Left lung (tissue), 10 donors: ENCODE measurements around the gene MOCS3. TPM values are rescaled to one million over a fixed set of nuclear protein-coding genes. Genes with fewer than 3 reads are reported as not detected.

Source experiments
- ATAC-seq: fragments of 200-7000 bp; cut with Tn5 transposase; one replicate; pipeline ENCODE4 v1.9.1; 2020; ENCODE audit warnings: moderate library complexity
- DNase-seq, 4 donors: peaks; one replicate each; pipeline ENCODE4 v3.0.0-alpha.2; 2013 to 2020
- H3K27ac ChIP-seq, 2 donors: fragments of 200-600 bp; sonication (generic) in 1 of 2; one replicate each; pipeline versions ENCODE4 v1.5.0 to v1.8.0; 2020 to 2021
- H3K27me3 ChIP-seq, 2 donors: fragments of 200-600 bp; sonication (generic) in 1 of 2; one replicate each; pipeline versions ENCODE4 v1.5.0 to v1.8.0; 2020 to 2021
- H3K36me3 ChIP-seq, 2 donors: fragments of 200-600 bp; sonication (generic) in 1 of 2; one replicate each; pipeline versions ENCODE4 v1.5.0 to v1.8.0; 2020 to 2021
- H3K4me1 ChIP-seq, 2 donors: fragments of 200-600 bp; one replicate each; pipeline ENCODE4 v1.8.0; 2021
- H3K4me3 ChIP-seq, 2 donors: fragments of 200-600 bp; sonication (generic) in 1 of 2; one replicate each; pipeline versions ENCODE4 v1.5.0 to v1.8.0; 2020 to 2021; ENCODE audit warnings: mild to moderate bottlenecking in 1 of 2
- H3K9me3 ChIP-seq, 2 donors: fragments of 200-600 bp; sonication (generic) in 1 of 2; one replicate each; pipeline versions ENCODE4 v1.5.0 to v1.8.0; 2020 to 2021
- CTCF ChIP-seq, 2 donors: fragments of 200-600 bp; sonication (generic) in 1 of 2; IDR thresholded peaks; one replicate each; pipeline versions ENCODE4 v1.5.0 to v1.8.0; 2021; ENCODE audit warnings: antibody characterized with exemption in 2 of 2
- intact Hi-C, 2 donors: fragments of 100-400 bp; cut with DNase I; formaldehyde crosslinking; loops; one replicate each; pipeline versions ENCODE4 v1.11.2 to v1.14.2; 2022
- polyA plus RNA-seq, 6 donors: library from polyadenylated mRNA; unstranded; fragments of 120-200 nt; gene quantifications; one replicate each; pipeline ENCODE4 v1.2.1, GENCODE V29; 2013; ENCODE audit not compliant: insufficient read length in 6 of 6
- total RNA-seq, 2 donors: library from RNA; stranded (reverse); fragmentation: NEBNext Ultra II Directional; extraction: Animal tissue kit (Norgen Biotek cat#: 25700); gene quantifications; one replicate each; pipeline ENCODE4 v1.2.1, GENCODE V29; 2021
- donor health status: DM: no; HTN: yes; CAD: no.
- donor health status: DM: no; HTN: no; CAD: no.

Gene MOCS3
- total and polyA plus RNA-seq, 8 donors: 3.1 to 4.2 (median 3.7) TPM

GRCh38 chr20:51010043-51010365, 51.4 kb downstream of the MOCS3 start:
- no peak overlapping the region for H3K27ac ChIP-seq
- no peaks in the 10 kb centered on the region for H3K36me3 ChIP-seq
- TF ChIP-seq CTCF (IDR thresholded peaks at IDR 0.05): no peak
- intact Hi-C loops: no loop called here
- no peaks in the 10 kb centered on the region for H3K4me1 ChIP-seq
- ATAC-seq: no peak
- no peak overlapping the region for H3K4me3 ChIP-seq
- DNase-seq: no peak
- no peaks in the 10 kb centered on the region for H3K9me3 ChIP-seq
- H3K27me3 ChIP-seq: peaks cover 0 to 60% of the 10 kb centered on the region in 2 donors

GRCh38 chr20:51010932-51011331, 52.3 kb downstream of the MOCS3 start:
- Histone ChIP-seq H3K4me3 (no peak overlapping the region), H3K4me1 (no peaks in the 10 kb centered on the region), H3K27ac (no peak overlapping the region), H3K36me3 (no peaks in the 10 kb centered on the region), H3K9me3 (no peaks in the 10 kb centered on the region), H3K27me3 (peaks cover 0 to 64% of the 10 kb centered on the region in 2 donors)
- TF ChIP-seq CTCF (IDR thresholded peaks at IDR 0.05): no peak
- intact Hi-C loops: no loop called here
- ATAC-seq (no peak), DNase-seq (no peak)

GRCh38 chr20:51011479-51011878, 52.9 kb downstream of the MOCS3 start:
- H3K4me3 ChIP-seq: no peak overlapping the region
- H3K9me3 ChIP-seq: no peaks in the 10 kb centered on the region

GRCh38 chr20:51012357-51012756, 53.7 kb downstream of the MOCS3 start:
- no peaks in the 10 kb centered on the region for H3K4me1 ChIP-seq
- no peak overlapping the region for H3K27ac ChIP-seq
- no peak for TF ChIP-seq CTCF (IDR thresholded peaks at IDR 0.05)
- no peak overlapping the region for H3K4me3 ChIP-seq
- ATAC-seq (no peak), DNase-seq (no peak)
- no peaks in the 10 kb centered on the region for H3K9me3 ChIP-seq
- intact Hi-C loops: no loop called here
- H3K36me3 ChIP-seq: no peaks in the 10 kb centered on the region
- peaks cover 0 to 69% of the 10 kb centered on the region in 2 donors for H3K27me3 ChIP-seq

More at GRCh38 chr20:51011479-51011878, 52.9 kb downstream of the MOCS3 start:
- Histone ChIP-seq H3K36me3 (no peaks in the 10 kb centered on the region), H3K27ac (no peak overlapping the region), H3K4me1 (no peaks in the 10 kb centered on the region), H3K27me3 (peaks cover 0 to 69% of the 10 kb centered on the region in 2 donors)
- no peak for TF ChIP-seq CTCF (IDR thresholded peaks at IDR 0.05)
- no peak for DNase-seq
- ATAC-seq: no peak
- intact Hi-C loops: no loop called here

Other genes starting within 250 kb of the MOCS3 start
- gene PARD6B, start 227.2 kb upstream of the MOCS3 start, total RNA-seq: 10 to 100 TPM; 23.5 to 37.3 TPM
- 1 to 10 TPM; 5.1 to 9.0 (median 6.5) TPM for gene PARD6B, start 227.2 kb upstream of the MOCS3 start, polyA plus RNA-seq
- gene BCAS4, start 163.8 kb upstream of the MOCS3 start, total RNA-seq: 1 to 10 TPM; 2.9 to 4.6 TPM
- 1 to 10 TPM; 5.8 to 8.2 (median 7.2) TPM for gene BCAS4, start 163.8 kb upstream of the MOCS3 start, polyA plus RNA-seq
- gene ADNP, start 27.4 kb upstream of the MOCS3 start, total RNA-seq: 10 to 100 TPM; 51.9 to 58.7 TPM
- 100 to 1,000 TPM; 102 to 130 (median 115) TPM for gene ADNP, start 27.4 kb upstream of the MOCS3 start, polyA plus RNA-seq
- 10 to 100 TPM; 31.9 to 33.0 TPM for gene DPM1, start 286 bp upstream of the MOCS3 start, total RNA-seq
- 10 to 100 TPM; 54.1 to 63.3 (median 57.3) TPM for gene DPM1, start 286 bp upstream of the MOCS3 start, polyA plus RNA-seq
- gene KCNG1, start 64.3 kb downstream of the MOCS3 start, total RNA-seq: under 1 TPM; 0.31 to 0.70 TPM
- gene KCNG1, start 64.3 kb downstream of the MOCS3 start, polyA plus RNA-seq: 1 to 10 TPM in 2 of 6 donors, under 1 TPM in 4; 0.34 to 1.5 (median 0.69) TPM